H9 (cell line): Measurements from ENCODE around the gene ASCC3. TPM values are rescaled to one million over a fixed set of nuclear protein-coding genes. Genes with fewer than 3 reads are reported as not detected.

ENCODE experiments used
- DNase-seq: peaks from one replicate; pipeline ENCODE4 v3.0.0-alpha.2; 2017
- H2AFZ ChIP-seq: one replicate; pipeline ENCODE4 v1.6.1; 2013; ENCODE audit warnings: mild to moderate bottlenecking, low read length, control low read depth, moderate library complexity
- H2AK5ac ChIP-seq: 2 replicates; pipeline ENCODE4 v1.6.1; 2013; ENCODE audit warnings: low read length, control low read depth, mixed read lengths; ENCODE audit not compliant: insufficient read length
- H2BK120ac ChIP-seq: one replicate; pipeline ENCODE4 v1.6.1; 2013; ENCODE audit warnings: low read depth, mild to moderate bottlenecking, low read length, control low read depth, inconsistent platforms; ENCODE audit not compliant: poor library complexity, severe bottlenecking
- H2BK12ac ChIP-seq: 2 replicates; pipeline ENCODE4 v1.6.1; 2013; ENCODE audit warnings: low read length, control low read depth, mixed read lengths, low read depth; ENCODE audit not compliant: insufficient read length
- H2BK15ac ChIP-seq: 2 replicates; pipeline ENCODE4 v1.6.1; 2013; ENCODE audit warnings: low read depth, low read length, control low read depth
- H2BK20ac ChIP-seq: one replicate; pipeline ENCODE4 v1.6.1; 2013; ENCODE audit warnings: low read depth, mild to moderate bottlenecking, low read length, control low read depth, inconsistent platforms; ENCODE audit not compliant: poor library complexity, severe bottlenecking
- H2BK5ac ChIP-seq: 2 replicates; pipeline ENCODE4 v1.6.1; 2013; ENCODE audit warnings: low read length, control low read depth, mixed read lengths; ENCODE audit not compliant: insufficient read length
- H3K14ac ChIP-seq: 2 replicates; pipeline ENCODE4 v1.6.1; 2013; ENCODE audit warnings: low read length, control low read depth; ENCODE audit not compliant: insufficient read depth
- H3K18ac ChIP-seq: 2 replicates; pipeline ENCODE4 v1.6.1; 2013; ENCODE audit warnings: low read depth, mild to moderate bottlenecking, mixed read lengths, low read length, control low read depth; ENCODE audit not compliant: insufficient read length
- H3K23ac ChIP-seq: 2 replicates; pipeline ENCODE4 v1.6.1; 2013; ENCODE audit warnings: low read length, control low read depth, mixed read lengths, low read depth; ENCODE audit not compliant: insufficient read length
- H3K23me2 ChIP-seq: 2 replicates; pipeline ENCODE4 v1.6.1; 2013; ENCODE audit warnings: low read depth, mild to moderate bottlenecking, mixed read lengths, low read length, control low read depth; ENCODE audit not compliant: insufficient read length, poor library complexity, severe bottlenecking
- H3K27ac ChIP-seq: 2 replicates; pipeline ENCODE4 v1.5.1; 2013; ENCODE audit warnings: low read length, control low read depth, mixed read lengths, low read depth; ENCODE audit not compliant: insufficient read length
- H3K27me3 ChIP-seq: 2 replicates; pipeline ENCODE4 v1.6.1; 2013; ENCODE audit warnings: low read length, control low read depth, inconsistent platforms; ENCODE audit not compliant: insufficient read depth
- H3K4ac ChIP-seq: 2 replicates; pipeline ENCODE4 v1.6.1; 2013; ENCODE audit warnings: low read depth, mild to moderate bottlenecking, control low read depth, inconsistent platforms, low read length, moderate library complexity
- H3K4me1 ChIP-seq: 2 replicates; pipeline ENCODE4 v1.6.1; 2013; ENCODE audit warnings: low read length, control low read depth, inconsistent platforms; ENCODE audit not compliant: insufficient read depth
- H3K4me2 ChIP-seq: 2 replicates; pipeline ENCODE4 v1.6.1; 2013; ENCODE audit warnings: low read length, control low read depth, mixed read lengths; ENCODE audit not compliant: insufficient read length, insufficient read depth
- H3K56ac ChIP-seq: 2 replicates; pipeline ENCODE4 v1.6.1; 2013; ENCODE audit warnings: low read depth, mild to moderate bottlenecking, mixed read lengths, low read length, control low read depth; ENCODE audit not compliant: insufficient read length
- H3K79me1 ChIP-seq: 2 replicates; pipeline ENCODE4 v1.6.1; 2013; ENCODE audit warnings: low read depth, mild to moderate bottlenecking, moderate library complexity, low read length, control low read depth, inconsistent platforms; ENCODE audit not compliant: insufficient read depth, poor library complexity, severe bottlenecking
- H3K79me2 ChIP-seq: 2 replicates; pipeline ENCODE4 v1.6.1; 2013; ENCODE audit warnings: low read length, control low read depth, inconsistent platforms; ENCODE audit not compliant: insufficient read depth
- H3K9ac ChIP-seq: 2 replicates; pipeline ENCODE4 v1.6.1; 2013; ENCODE audit warnings: low read length, control low read depth, mixed read lengths; ENCODE audit not compliant: insufficient read length; ENCODE audit errors: extremely low read depth
- H3K9me3 ChIP-seq: one replicate; pipeline ENCODE4 v1.6.1; 2013; ENCODE audit warnings: low read depth, low read length, inconsistent platforms; ENCODE audit not compliant: control insufficient read depth
- H3T11ph ChIP-seq: one replicate; pipeline ENCODE4 v1.6.1; 2013; ENCODE audit warnings: mild to moderate bottlenecking, low read length, control low read depth, inconsistent platforms
- H4K20me1 ChIP-seq: one replicate; pipeline ENCODE4 v1.6.1; 2013; ENCODE audit not compliant: control insufficient read depth, insufficient read length, insufficient read depth
- H4K5ac ChIP-seq: 2 replicates; pipeline ENCODE4 v1.6.1; 2013; ENCODE audit warnings: low read depth, mild to moderate bottlenecking, mixed read lengths, low read length, control low read depth; ENCODE audit not compliant: insufficient read length
- H4K8ac ChIP-seq: replicated peaks from 2 replicates; pipeline ENCODE4 v1.6.1; 2013; ENCODE audit warnings: low read length, control low read depth, mixed read lengths, low read depth; ENCODE audit not compliant: insufficient read length
- H4K91ac ChIP-seq: 2 replicates; pipeline ENCODE4 v1.6.1; 2013; ENCODE audit warnings: low read depth, mild to moderate bottlenecking, moderate library complexity, mixed read lengths, low read length, control low read depth; ENCODE audit not compliant: insufficient read length
- H3K27ac Mint-ChIP-seq, 3 experiments: 2 replicates in 2 of 3; 3 replicates in 1 of 3; pipeline ENCODE4 v1.8.0; 2020 to 2021; ENCODE audit warnings: mixed read lengths in 3 of 3, mild to moderate bottlenecking in 1 of 3, moderate library complexity in 1 of 3
- H3K27me3 Mint-ChIP-seq: 2 replicates; pipeline ENCODE4 v1.8.0; 2021; ENCODE audit warnings: low read depth, mild to moderate bottlenecking, moderate library complexity, mixed read lengths
- H3K36me3 Mint-ChIP-seq, 3 experiments: 2 replicates in 2 of 3; 3 replicates in 1 of 3; pipeline ENCODE4 v1.8.0; 2020 to 2021; ENCODE audit warnings: low read depth in 3 of 3, mixed read lengths in 3 of 3; ENCODE audit not compliant: insufficient read depth in 1 of 3
- H3K4me1 Mint-ChIP-seq, 2 experiments: 2 replicates each; pipeline ENCODE4 v1.8.0; 2020; ENCODE audit warnings: mixed read lengths in 2 of 2
- H3K4me3 Mint-ChIP-seq, 2 experiments: 2 replicates in 1 of 2; 3 replicates in 1 of 2; pipeline ENCODE4 v1.8.0; 2020 to 2021; ENCODE audit warnings: mild to moderate bottlenecking in 2 of 2, mixed read lengths in 2 of 2, moderate library complexity in 1 of 2
- H3K9me3 Mint-ChIP-seq, 2 experiments: 2 replicates in 1 of 2; 3 replicates in 1 of 2; pipeline ENCODE4 v1.8.0; 2020; ENCODE audit warnings: mild to moderate bottlenecking in 2 of 2, mixed read lengths in 2 of 2, moderate library complexity in 1 of 2
- CTCF ChIP-seq: fragments of 200-600 bp; sonication (generic); conservative IDR thresholded peaks from 3 replicates; pipeline ENCODE4 v1.8.0; 2021; ENCODE audit warnings: antibody characterized with exemption, mild to moderate bottlenecking
- WGBS: extraction: QIAGEN DNeasy Blood & Tissue Kit; methylation state at CpG from one replicate; pipeline ENCODE4 v1.1.7; 2013; ENCODE audit warnings: missing lambda C conversion rate, low lambda C conversion rate, mixed read lengths; ENCODE audit not compliant: insufficient read length; ENCODE audit errors: extremely low coverage; 5-methylcytosine and 5-hydroxymethylcytosine counted together
- total RNA-seq: library from RNA; stranded (reverse); gene quantifications from 2 replicates; pipeline ENCODE4 v1.2.1, GENCODE V29; 2021

The ASCC3 gene
- total RNA-seq, 1 experiment from 2014 or later: 63.8 TPM

DNA sequence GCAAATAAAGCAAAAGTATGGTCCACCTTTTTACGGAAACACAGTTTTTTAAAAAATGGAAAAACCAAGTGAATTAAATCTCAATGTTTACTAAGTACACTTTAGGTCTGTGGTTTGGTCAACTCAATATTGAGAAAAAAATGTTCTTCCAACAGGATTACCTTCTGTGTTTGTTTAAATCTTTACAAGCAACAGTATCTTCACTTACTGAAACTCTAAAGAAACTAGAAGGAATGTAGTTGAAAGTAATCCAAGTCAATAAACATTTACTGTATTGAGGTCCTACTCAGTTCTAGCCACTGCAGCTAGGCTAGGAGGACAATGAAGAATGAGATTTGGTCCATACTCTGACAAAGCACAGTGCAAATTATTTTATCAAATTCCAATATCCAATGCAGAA lies 80.1 kb downstream of the ASCC3 start:
- Histone ChIP-seq H3K4ac (no peak overlapping the region), H2AK5ac (no peak overlapping the region), H3T11ph (no peak overlapping the region), H4K20me1 (no peaks in the 10 kb centered on the region), H4K5ac (no peak overlapping the region), H3K18ac (no peak overlapping the region), H3K4me1 (no peaks in the 10 kb centered on the region), H3K56ac (no peak overlapping the region), H2BK120ac (no peak overlapping the region), H3K23ac (no peak overlapping the region), H3K9me3 (no peaks in the 10 kb centered on the region), H3K23me2 (no peaks in the 10 kb centered on the region), H3K27ac (no peak overlapping the region), H3K4me2 (no peak overlapping the region), H4K91ac (no peak overlapping the region), H2BK20ac (no peak overlapping the region), H4K8ac (no peak overlapping the region), H2BK5ac (no peak overlapping the region), H3K27me3 (no peaks in the 10 kb centered on the region), H3K14ac (no peak overlapping the region), H2AFZ (no peak overlapping the region), H3K79me1 (no peaks in the 10 kb centered on the region), H2BK15ac (no peak overlapping the region), H3K79me2 (0 out of 2 replicates have a peak, but pooled peaks cover 1% of the 10 kb centered on the region), H2BK12ac (no peak overlapping the region), H3K9ac (no peak overlapping the region)
- no CpG with 5 or more reads among the region's 1 CpG for WGBS
- Mint-ChIP-seq H3K36me3 (peaks cover 0 to 22% (median 6%) of the 10 kb centered on the region in 3 experiments; a peak in 4 of 7 replicates), H3K27me3 (no peaks in the 10 kb centered on the region), H3K27ac (no peak overlapping the region), H3K4me1 (peaks cover 0 to 2% of the 10 kb centered on the region in 2 experiments; a peak in 1 of 4 replicates), H3K4me3 (no peak overlapping the region), H3K9me3 (no peaks in the 10 kb centered on the region)
- no peak for DNase-seq
- TF ChIP-seq CTCF: no peak
